Choroid plexus epithelial cell (primary cell): ENCODE results near the gene GLB1L.

Experiments used
- DNase-seq: peaks from one replicate; pipeline ENCODE4 v3.0.0-alpha.2; 2010; ENCODE audit warnings: low read depth
- H3K4me3 ChIP-seq: 2 replicates; pipeline ENCODE4 v1.5.1; 2011; ENCODE audit warnings: low read depth, mild to moderate bottlenecking, control low read depth, low read length, moderate library complexity
- TF ChIP-seq, protein P1 (sequence below): conservative IDR thresholded peaks from 2 replicates; pipeline ENCODE4 v1.5.1; 2011; ENCODE audit warnings: low read depth, mild to moderate bottlenecking, control low read depth, inconsistent platforms, low read length, moderate library complexity

GLB1L gene

DNA sequence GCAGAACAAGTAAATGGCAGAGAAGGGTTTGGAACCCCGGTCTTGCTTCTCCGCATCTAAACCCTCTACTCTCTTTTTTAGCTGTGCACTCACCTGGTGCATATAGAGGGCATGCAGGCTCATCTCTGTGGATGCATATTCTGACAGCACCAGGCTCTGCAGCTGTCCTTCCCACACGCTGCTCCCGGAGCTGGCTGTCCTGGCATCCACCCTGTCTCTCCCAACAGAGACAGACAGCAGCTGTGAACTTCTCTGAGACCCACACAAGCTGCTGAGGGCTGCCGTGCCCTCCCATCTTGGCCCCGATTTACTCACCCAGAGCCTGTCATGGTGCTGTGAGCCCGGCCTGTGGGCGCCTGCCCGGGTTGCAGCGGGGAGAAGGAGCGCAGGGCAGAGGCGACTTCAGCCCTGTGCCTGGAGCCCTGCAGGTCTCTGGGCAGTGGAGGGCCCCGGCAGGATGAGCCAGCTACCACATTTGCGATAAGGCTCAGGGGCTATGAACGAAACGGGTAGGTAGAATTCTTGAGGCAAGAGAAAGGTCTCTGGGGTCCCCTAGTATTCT lies 23.2 kb downstream of the GLB1L start:
- no peak overlapping the region for H3K4me3 ChIP-seq
- DNase-seq: no peak
- TF ChIP-seq, protein P1, sequence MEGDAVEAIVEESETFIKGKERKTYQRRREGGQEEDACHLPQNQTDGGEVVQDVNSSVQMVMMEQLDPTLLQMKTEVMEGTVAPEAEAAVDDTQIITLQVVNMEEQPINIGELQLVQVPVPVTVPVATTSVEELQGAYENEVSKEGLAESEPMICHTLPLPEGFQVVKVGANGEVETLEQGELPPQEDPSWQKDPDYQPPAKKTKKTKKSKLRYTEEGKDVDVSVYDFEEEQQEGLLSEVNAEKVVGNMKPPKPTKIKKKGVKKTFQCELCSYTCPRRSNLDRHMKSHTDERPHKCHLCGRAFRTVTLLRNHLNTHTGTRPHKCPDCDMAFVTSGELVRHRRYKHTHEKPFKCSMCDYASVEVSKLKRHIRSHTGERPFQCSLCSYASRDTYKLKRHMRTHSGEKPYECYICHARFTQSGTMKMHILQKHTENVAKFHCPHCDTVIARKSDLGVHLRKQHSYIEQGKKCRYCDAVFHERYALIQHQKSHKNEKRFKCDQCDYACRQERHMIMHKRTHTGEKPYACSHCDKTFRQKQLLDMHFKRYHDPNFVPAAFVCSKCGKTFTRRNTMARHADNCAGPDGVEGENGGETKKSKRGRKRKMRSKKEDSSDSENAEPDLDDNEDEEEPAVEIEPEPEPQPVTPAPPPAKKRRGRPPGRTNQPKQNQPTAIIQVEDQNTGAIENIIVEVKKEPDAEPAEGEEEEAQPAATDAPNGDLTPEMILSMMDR: no peak

DNA sequence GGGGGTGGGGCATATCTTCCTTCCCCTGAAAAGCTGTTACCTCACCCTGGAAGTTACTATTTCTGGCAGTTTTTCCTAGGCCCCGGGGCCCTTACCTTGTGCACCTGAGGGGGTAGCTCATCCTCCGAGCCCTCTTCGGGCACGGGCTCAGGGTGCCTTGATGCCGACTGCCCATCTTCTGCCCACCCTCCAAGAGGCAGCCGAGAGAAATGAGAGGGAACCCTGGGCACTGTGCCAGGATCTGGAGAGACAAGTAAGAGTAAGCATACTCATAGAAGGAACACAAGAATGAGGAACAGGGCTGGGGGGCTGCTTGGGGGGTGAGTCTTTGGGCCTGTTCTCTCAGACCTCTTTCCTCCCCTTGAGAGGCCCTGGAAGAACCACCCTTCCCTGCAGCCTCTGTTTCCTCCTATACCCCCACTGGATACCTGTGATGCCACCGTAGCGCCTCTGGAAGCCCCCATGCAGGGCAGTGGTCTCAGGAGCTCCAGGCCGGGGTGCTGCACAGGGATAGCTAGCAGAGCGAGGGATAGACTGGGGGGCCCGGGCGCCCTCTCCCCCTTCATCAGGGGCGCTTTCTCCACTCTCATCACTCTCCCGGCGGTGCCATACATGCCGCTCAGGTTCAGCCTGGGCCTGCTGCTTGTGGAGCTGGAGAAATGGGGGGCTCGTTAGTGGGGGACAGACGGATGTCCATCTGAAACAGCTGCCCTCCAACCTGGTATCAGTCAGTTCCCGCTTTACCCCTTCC lies 24.4 kb downstream of the GLB1L start:
- no peak for DNase-seq
- H3K4me3 ChIP-seq: no peak overlapping the region
- TF ChIP-seq, protein P1: no peak

DNA sequence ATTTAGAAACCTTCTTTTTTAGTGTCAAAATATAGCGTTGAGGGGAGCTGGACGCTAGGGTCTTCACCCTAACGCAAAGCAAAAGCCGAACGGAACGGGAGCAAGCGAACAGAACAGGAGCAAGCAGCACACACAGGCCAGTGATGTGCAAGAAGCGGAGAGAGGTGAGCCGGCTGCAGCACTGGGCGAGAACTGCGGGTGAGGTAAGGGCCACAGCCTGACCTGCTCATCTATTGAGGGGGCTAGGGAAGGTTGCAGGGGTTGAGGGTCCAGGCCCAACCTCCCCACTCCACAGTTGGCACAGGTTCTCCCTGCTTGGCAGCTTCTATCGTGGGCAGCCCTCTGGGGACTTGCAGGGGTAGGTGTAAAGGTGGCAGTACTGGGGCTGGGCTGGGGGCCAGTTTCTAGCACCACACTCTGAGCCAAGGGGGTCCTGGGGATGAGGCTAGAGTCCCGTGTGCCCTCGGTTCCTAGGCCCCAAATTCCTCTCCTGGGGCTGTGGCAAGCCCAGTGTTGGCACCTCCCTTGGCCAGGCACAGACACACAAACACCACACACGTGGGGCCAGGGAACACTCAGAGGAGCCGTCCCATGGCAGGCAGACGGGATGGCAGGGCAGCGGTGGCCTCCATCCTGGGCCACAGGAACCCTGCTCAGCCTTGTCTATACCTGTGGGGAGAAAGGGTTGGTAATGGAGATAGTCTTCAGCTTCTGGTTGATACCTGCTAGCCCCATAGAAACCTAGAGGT lies 25.3 kb downstream of the GLB1L start:
- no peak for DNase-seq
- TF ChIP-seq, protein P1: no peak
- H3K4me3 ChIP-seq: no peak overlapping the region

DNA sequence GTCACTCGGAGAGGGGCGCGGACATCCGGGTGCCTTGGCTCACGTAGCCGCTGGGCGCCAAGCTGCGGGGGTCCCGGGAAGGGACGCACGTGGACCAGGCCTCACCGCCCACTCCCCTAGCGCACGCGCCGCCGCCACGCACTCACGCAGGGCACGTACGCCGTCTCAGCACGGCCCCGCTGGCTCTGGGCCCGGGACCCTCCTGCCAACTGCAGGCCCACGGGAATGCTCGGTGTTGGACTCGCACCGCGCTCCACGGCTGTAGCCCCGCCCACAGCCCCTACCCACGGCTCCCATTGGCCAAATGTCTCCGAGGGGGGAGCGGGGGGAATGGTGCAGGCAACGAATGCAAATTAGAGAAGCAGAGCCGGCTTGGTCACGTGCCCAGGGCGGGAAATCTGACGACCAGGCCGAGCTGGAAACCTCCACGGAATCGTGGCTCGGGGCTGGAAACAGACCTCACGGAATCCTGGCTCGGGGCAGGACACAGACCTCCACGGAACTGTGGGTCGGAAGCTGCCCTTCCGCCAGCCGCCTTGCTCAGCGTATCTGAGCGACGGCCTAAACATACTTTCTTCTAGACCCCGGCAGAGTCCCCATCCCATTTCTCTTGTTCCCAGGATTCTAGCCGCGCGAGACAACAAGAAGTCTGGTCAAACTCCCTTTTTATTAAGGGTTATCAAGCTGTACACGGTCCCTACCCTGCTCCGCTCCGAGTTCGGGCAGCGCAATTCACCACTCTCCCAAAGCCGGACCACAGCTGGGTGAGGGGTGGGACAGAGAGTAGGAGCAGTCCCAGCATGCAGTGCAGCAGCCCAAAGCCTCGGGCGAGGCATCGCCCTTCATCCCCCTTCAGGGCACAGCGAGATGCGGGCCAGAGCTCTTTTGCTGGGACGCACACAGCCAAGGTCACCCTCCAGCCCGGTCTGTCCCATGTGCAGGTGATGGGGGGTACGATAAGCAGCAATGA lies 26.2 kb downstream of the GLB1L start, which contains the start of gene ABCB6:
Gene ABCB6 (minus strand): TSS at position 227 of the 970 bp plus-strand sequence. CDS start 285 bp downstream, outside the sequence.
- peak within 1 kb of the TSS; percentile 67 for H3K4me3 ChIP-seq
- DNase-seq: peak; percentile 96
- TF ChIP-seq, protein P1: no peak

DNA sequence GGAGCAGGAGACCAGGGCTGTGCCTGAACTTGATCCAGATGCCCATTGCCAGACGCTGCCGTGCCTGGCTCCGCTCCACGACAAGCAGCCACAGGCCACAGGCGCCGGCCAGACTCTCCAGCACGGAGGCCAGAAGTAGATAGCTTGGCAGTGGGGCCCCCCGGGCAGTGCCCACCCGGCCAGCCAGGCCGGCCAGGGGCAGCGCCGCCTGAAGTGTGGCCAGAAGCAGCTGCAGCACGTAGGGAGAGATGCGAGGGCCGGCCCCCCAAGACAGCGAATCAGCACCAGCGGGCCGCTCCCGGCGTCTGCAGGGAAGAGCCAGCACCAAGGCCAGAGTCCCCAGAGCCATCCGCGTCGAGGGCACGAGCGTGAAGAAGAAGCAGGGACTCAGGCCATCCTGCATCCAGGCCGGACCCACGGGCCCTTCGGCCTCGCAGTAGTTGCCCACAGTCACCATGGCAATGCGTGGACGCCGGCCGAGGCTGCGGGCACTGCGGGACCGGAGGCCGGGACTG lies 27.0 kb downstream of the GLB1L start:
- peak; percentile 81 for DNase-seq
- TF ChIP-seq, protein P1: no peak
- H3K4me3 ChIP-seq: peak overlapping the region; percentile 67

DNA sequence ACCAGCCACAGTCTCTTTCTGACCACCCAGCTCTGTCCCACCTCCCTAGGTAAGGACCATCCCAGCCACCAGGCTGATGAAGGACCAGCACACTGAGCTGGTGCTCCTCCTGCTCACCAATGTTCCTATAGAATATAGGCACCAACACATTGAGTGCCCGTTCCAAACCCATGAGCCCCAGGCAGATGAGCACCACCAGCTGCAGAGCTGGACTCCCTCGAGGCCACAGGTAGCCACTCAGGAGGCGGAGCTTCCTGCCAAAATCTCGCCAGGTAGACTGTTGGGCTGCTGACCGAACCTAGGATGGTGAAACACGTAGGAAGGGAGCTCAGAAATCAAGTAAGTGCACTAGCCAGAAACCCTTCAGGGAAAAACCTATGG lies 28.7 kb downstream of the GLB1L start:
- no peak overlapping the region for H3K4me3 ChIP-seq
- TF ChIP-seq, protein P1: no peak
- no peak for DNase-seq
